CD4-positive, alpha-beta T cell treated with Interleukin-17A for 4 hours (primary cell): ENCODE data around the gene BOC.
"Not testable (repeated sequence)": the region's sequence is repeated elsewhere in the genome, so short reads cannot be mapped to it uniquely, and the experiment has no call there.

Source experiments
- DNase-seq: peaks from one replicate; pipeline ENCODE4 v3.0.0-alpha.2; 2020; ENCODE audit warnings: mixed read lengths

Gene BOC

GRCh38 chr3:113211330-113212149 lies at the start of gene BOC:
Gene BOC (plus strand): TSS chr3:113211557. CDS start chr3:113249803, 38,246 bp downstream.
- DNase-seq: no peak

GRCh38 chr3:113161661-113162060 lies 49.7 kb upstream of the BOC start:
- DNase-seq: no peak

GRCh38 chr3:113163152-113163551 lies 48.2 kb upstream of the BOC start:
- DNase-seq: no peak

- no peak for DNase-seq
Observed at GRCh38 chr3:113165841-113166240, 45.5 kb upstream of the BOC start.

GRCh38 chr3:113166357-113166718 lies 45.0 kb upstream of the BOC start:
- no peak for DNase-seq

- no peak for DNase-seq
Observed at GRCh38 chr3:113166719-113167492, 44.5 kb upstream of the BOC start.

- no peak for DNase-seq
Observed at GRCh38 chr3:113167825-113168801, 43.2 kb upstream of the BOC start.

- no peak for DNase-seq
Observed at GRCh38 chr3:113169891-113170452, 41.4 kb upstream of the BOC start.

- no peak for DNase-seq
Observed at GRCh38 chr3:113170771-113171170, 40.6 kb upstream of the BOC start.

GRCh38 chr3:113171675-113172300 lies 39.6 kb upstream of the BOC start:
- not testable (repeated sequence) for DNase-seq

GRCh38 chr3:113173102-113173501 lies 38.3 kb upstream of the BOC start:
- DNase-seq: no peak

GRCh38 chr3:113174304-113174703 lies 37.1 kb upstream of the BOC start:
- DNase-seq: no peak

GRCh38 chr3:113174801-113175485 lies 36.4 kb upstream of the BOC start:
- no peak for DNase-seq

- DNase-seq: no peak
Observed at GRCh38 chr3:113177526-113177925, 33.8 kb upstream of the BOC start.

GRCh38 chr3:113179235-113179824 lies 32.0 kb upstream of the BOC start:
- no peak for DNase-seq

GRCh38 chr3:113183748-113184661 lies 27.4 kb upstream of the BOC start:
- DNase-seq: no peak

GRCh38 chr3:113185194-113185835 lies 26.0 kb upstream of the BOC start:
- DNase-seq: no peak

GRCh38 chr3:113186566-113186965 lies 24.8 kb upstream of the BOC start:
- no peak for DNase-seq

GRCh38 chr3:113193288-113193687 lies 18.1 kb upstream of the BOC start:
- no peak for DNase-seq
